K562 (cell line): Measurements from ENCODE around the gene VPS9D1. TPM values are rescaled to one million over a fixed set of nuclear protein-coding genes. Genes with fewer than 3 reads are reported as not detected.

Experiments
- ATAC-seq: fragments of 200-7000 bp; cut with Tn5 transposase; 3 replicates; pipeline ENCODE4 v1.9.1; 2020; ENCODE audit warnings: moderate library complexity
- BruUV-seq: library from RNA; stranded (reverse); fragments of 400-500 nt; replicated peaks from 2 replicates; lab custom pipeline; 2021; lab: Mats Ljungman, UMichigan
- CTCF ChIA-PET: fragments of 300-600 bp; formaldehyde crosslinking; extraction: SDS; loops from one replicate; lab custom pipeline; 2021; ENCODE audit warnings: low intra/inter-chr PET ratio; lab: Yijun Ruan, JAX
- POLR2A ChIA-PET: fragments of 300-600, 350-650 bp; sonication (Branson Sonifier 250); formaldehyde crosslinking; extraction: SDS; loops from one replicate; lab custom pipeline; 2021; ENCODE audit warnings: antibody characterized with exemption, inconsistent platforms; lab: Yijun Ruan, JAX
- DNase-seq, 4 experiments: peaks; one replicate each; pipeline versions ENCODE4 v3.0.0 to v3.0.0-alpha.2; 2011 to 2018; ENCODE audit warnings: low spot score in 3 of 4, mixed read lengths in 3 of 4; ENCODE audit errors: extremely low read depth in 1 of 4
- FAIRE-seq: peaks from 2 replicates; lab custom pipeline; 2011; peaks lifted over from hg19 to GRCh38; lab: Jason Lieb, UNC
- H2AFZ ChIP-seq: 2 replicates; pipeline ENCODE4 v1.6.0; 2011; ENCODE audit warnings: low read depth, low read length, control low read depth, inconsistent platforms
- H3K27ac ChIP-seq: fragments of 200-600 bp; 3 replicates; pipeline ENCODE4 v1.8.0; 2011; ENCODE audit warnings: low read depth, mild to moderate bottlenecking, control low read depth, inconsistent platforms, low read length, moderate library complexity, mixed read lengths; ENCODE audit errors: extremely low read depth
- H3K27me3 ChIP-seq, 2 experiments: fragments of 300-600 bp in 1 of 2; 2 replicates in 1 of 2; 3 replicates in 1 of 2; pipeline versions ENCODE4 v1.6.0 to v1.8.0; 2011; ENCODE audit warnings: inconsistent platforms in 2 of 2, low read length in 2 of 2, mild to moderate bottlenecking in 1 of 2, mixed read lengths in 1 of 2, moderate library complexity in 1 of 2; ENCODE audit not compliant: control insufficient read depth in 2 of 2, insufficient read depth in 2 of 2
- H3K36me3 ChIP-seq: fragments of 300-600 bp; 3 replicates; pipeline ENCODE4 v1.8.0; 2011; ENCODE audit warnings: mild to moderate bottlenecking, low read length, inconsistent platforms; ENCODE audit not compliant: control insufficient read depth, insufficient read depth
- H3K4me1 ChIP-seq, 2 experiments: fragments of 200-600 bp in 1 of 2; replicated peaks in 1 of 2; 2 replicates in 1 of 2; 3 replicates in 1 of 2; pipeline versions ENCODE4 v1.5.1 to v1.8.0; 2011; ENCODE audit warnings: inconsistent platforms in 2 of 2, low read length in 2 of 2, mild to moderate bottlenecking in 1 of 2, mixed read lengths in 1 of 2, moderate library complexity in 1 of 2; ENCODE audit not compliant: control insufficient read depth in 2 of 2, insufficient read depth in 2 of 2
- H3K4me2 ChIP-seq: 2 replicates; pipeline ENCODE4 v1.6.1; 2011; ENCODE audit warnings: low read length, control low read depth, inconsistent platforms, mixed read lengths; ENCODE audit not compliant: insufficient read depth
- H3K4me3 ChIP-seq: fragments of 200-600 bp; sonication (generic), shearing (Covaris generic); 2 replicates; pipeline ENCODE4 v1.5.1; 2016; ENCODE audit warnings: control low read depth, inconsistent platforms
- H3K79me2 ChIP-seq: fragments of 200-600 bp; 3 replicates; pipeline ENCODE4 v1.8.0; 2011; ENCODE audit warnings: low read length, inconsistent platforms; ENCODE audit not compliant: control insufficient read depth, insufficient read depth
- H3K9ac ChIP-seq, 2 experiments: 2 replicates each; pipeline versions ENCODE4 v1.6.0 to v1.6.1; 2011; ENCODE audit warnings: low read depth in 2 of 2, low read length in 2 of 2, control low read depth in 1 of 2, inconsistent platforms in 1 of 2, mild to moderate bottlenecking in 1 of 2, mixed read lengths in 1 of 2; ENCODE audit not compliant: insufficient read depth in 1 of 2
- H3K9me1 ChIP-seq: one replicate; pipeline ENCODE4 v1.6.0; 2011; ENCODE audit warnings: inconsistent platforms, mild to moderate bottlenecking, low read length, moderate library complexity; ENCODE audit not compliant: control insufficient read depth, insufficient read depth
- H3K9me3 ChIP-seq: replicated peaks from 2 replicates; pipeline ENCODE4 v1.5.1; 2011; ENCODE audit warnings: low read depth, low read length, inconsistent platforms; ENCODE audit not compliant: control insufficient read depth, insufficient read depth
- H4K20me1 ChIP-seq: replicated peaks from 2 replicates; pipeline ENCODE4 v1.6.1; 2011; ENCODE audit warnings: low read length, inconsistent platforms, mixed read lengths; ENCODE audit not compliant: control insufficient read depth, insufficient read depth
- ATF3 ChIP-seq, 2 experiments: fragments of 450-650 bp in 1 of 2; sonication (generic) in 1 of 2; formaldehyde crosslinking in 1 of 2; IDR thresholded peaks in 1 of 2; conservative IDR thresholded peaks in 1 of 2; 2 replicates each; pipeline versions ENCODE4 v1.6.1 to v1.8.1; 2016 to 2023; ENCODE audit warnings: mild to moderate bottlenecking in 2 of 2, moderate library complexity in 2 of 2, inconsistent platforms in 1 of 2, missing genetic modification reagents in 1 of 2
- HMG20B ChIP-seq: fragments of 250-450 bp; sonication (Bioruptor Pico); IDR thresholded peaks from 2 replicates; pipeline ENCODE4 v1.5.0; 2021; ENCODE audit warnings: mild to moderate bottlenecking
- SMC3 ChIP-seq: conservative IDR thresholded peaks from 2 replicates; pipeline ENCODE4 v1.6.1; 2011; ENCODE audit warnings: low read depth, low read length, improper control_type of control experiment; ENCODE audit not compliant: insufficient read depth
- YY1 ChIP-seq, 3 experiments: IDR thresholded peaks; 2 replicates each; pipeline ENCODE4 v1.6.1; 2011; ENCODE audit warnings: low read length in 2 of 3, mild to moderate bottlenecking in 2 of 3, moderate library complexity in 2 of 3, borderline replicate concordance in 1 of 3, control low read depth in 1 of 3, low read depth in 1 of 3; ENCODE audit not compliant: insufficient read depth in 3 of 3, insufficient replicate concordance in 2 of 3, control insufficient read depth in 1 of 3, insufficient read length in 1 of 3; ENCODE audit errors: extremely low read depth in 1 of 3
- ZKSCAN8 ChIP-seq: fragments of 200-800 bp; sonication (Bioruptor generic); IDR thresholded peaks from 2 replicates; pipeline ENCODE4 v1.6.1; 2016; ENCODE audit warnings: missing genetic modification characterization, missing compliant biosample characterization
- ZNF512 ChIP-seq: IDR thresholded peaks from 2 replicates; pipeline ENCODE4 v1.6.1; 2016; ENCODE audit warnings: missing genetic modification characterization, missing compliant biosample characterization
- WGBS: fragments of 100-300 bp; shearing (Covaris generic); methylation state at CpG from one replicate; pipeline ENCODE4 v1.1.6; 2016; ENCODE audit warnings: low coverage, mixed read lengths; ENCODE audit not compliant: insufficient coverage; ENCODE audit errors: missing lambda C conversion rate; 5-methylcytosine and 5-hydroxymethylcytosine counted together
- in situ Hi-C: fragments of 300-500 bp; cut with MboI; formaldehyde crosslinking; loops from 4 replicates; pipeline ENCODE4 v1.15.0; 2018; ENCODE audit warnings: inconsistent platforms, mixed read lengths
- intact Hi-C: fragments of 100-400 bp; cut with micrococcal nuclease; formaldehyde crosslinking; loops from 2 replicates; pipeline ENCODE4 v1.14.2; 2022
- polyA plus RNA-seq, 8 experiments: library from polyadenylated mRNA; depleted of rRNA in 4 of 8; stranded (reverse) in 5 of 8; unstranded in 3 of 8; fragments of >200 nt; fragmentation: Nextera tagmentation in 2 of 8; fragmentation: Illumina TruSeq in 1 of 8; extraction: Ambion mirVana in 2 of 8; extraction: Trizol in 1 of 8; gene quantifications; 2 replicates each; pipeline versions ENCODE4 v1.2.1 to v1.2.3, GENCODE V29; 2011 to 2014; ENCODE audit warnings: inconsistent platforms in 1 of 8, missing spikeins in 1 of 8
- total RNA-seq, 7 experiments: library from RNA; depleted of rRNA in 6 of 7; stranded (reverse); fragments of >200 nt in 6 of 7; fragmentation: Illumina TruSeq in 2 of 7; extraction: Trizol in 2 of 7; gene quantifications; 2 replicates each; pipeline versions ENCODE4 v1.2.1 to v1.2.3, GENCODE V29; 2011 to 2021; ENCODE audit warnings: low replicate concordance in 1 of 7
- TF ChIP-seq, protein P1 (sequence below), 2 experiments: fragments of 450-650 bp in 1 of 2; sonication (generic) in 1 of 2; formaldehyde crosslinking in 1 of 2; IDR thresholded peaks; 2 replicates each; pipeline versions ENCODE4 v1.7.1 to v1.9.0; 2016 to 2022; ENCODE audit warnings: inconsistent platforms in 1 of 2, mild to moderate bottlenecking in 1 of 2, missing genetic modification reagents in 1 of 2

VPS9D1 gene
- total and polyA plus RNA-seq, 9 of the 15 experiments (the other 6 are each of a cell fraction or from before 2014, with no cell fraction given), result 0.33 to 3.1 (median 1.1) TPM

DNA sequence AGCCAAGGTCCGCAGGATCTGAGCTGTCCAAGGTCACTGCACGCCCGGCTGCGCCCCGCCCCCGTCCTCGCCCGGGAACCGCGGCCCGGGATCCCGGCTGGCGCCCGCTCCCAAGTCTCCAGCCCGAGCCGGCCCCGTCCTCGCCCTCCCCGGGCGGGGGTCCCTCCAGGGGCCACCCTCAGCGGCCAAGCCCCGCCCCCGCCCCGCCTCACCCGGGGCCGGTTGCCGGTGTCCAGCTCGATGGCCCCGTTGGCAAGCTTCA lies 216 bp downstream of the VPS9D1 start:
- ATAC-seq (peak; percentile 18), DNase-seq (peak in 2 of 4 experiments; percentile 61), FAIRE-seq (no peak)
- WGBS, result 4% methylated on average over 9 of the region's 29 CpGs
- ChIA-PET CTCF (no interaction called here), POLR2A (interaction anchor here (0.6 to 5.7 kb wide), 3 partner anchors 9 to 155 kb away, joined by 3 to 45 read pairs (median 6); no protein-coding TSS in a partner anchor)
- peaks cover 40 to 81% of the 10 kb centered on the region in 2 experiments for H3K4me1 ChIP-seq
- no peaks in the 10 kb centered on the region for H3K27me3 ChIP-seq
- H3K9ac ChIP-seq, result peak overlapping the region; percentile 85 to 93
- peak overlapping the region; percentile 82 for H2AFZ ChIP-seq
- peak overlapping the region; percentile 94 for H3K4me2 ChIP-seq
- peaks cover 36% of the 10 kb centered on the region for H3K79me2 ChIP-seq
- no TSS peak for BruUV-seq
- H3K36me3 ChIP-seq, result peaks cover 57% of the 10 kb centered on the region
- H3K4me3 ChIP-seq, result peak overlapping the region; percentile 98
- H3K27ac ChIP-seq, result peak overlapping the region; percentile 88
- H3K9me3 ChIP-seq, result no peaks in the 10 kb centered on the region
- H3K9me1 ChIP-seq, result peaks cover 11% of the 10 kb centered on the region
- in situ Hi-C loops, result no loop called here
- peaks cover 33% of the 10 kb centered on the region for H4K20me1 ChIP-seq
- intact Hi-C loops, result no loop called here
- TF ChIP-seq ZKSCAN8 (CRISPR knock-in tag) (no peak), YY1 (IDR thresholded peaks at IDR 0.05; ENCODE audit: borderline replicate concordance in 1 of 3, control insufficient read depth in 1 of 3, extremely low read depth in 1 of 3, insufficient read depth in 3 of 3, insufficient read length in 1 of 3, insufficient replicate concordance in 2 of 3, low read depth in 1 of 3, low read length in 2 of 3) (no peak), HMG20B (CRISPR knock-in tag) (no peak), ZNF512 (tag) (no peak), SMC3 (no peak), ATF3 (IDR thresholded peaks at IDR 0.05) (no peak), ATF3 (CRISPR knock-in tag; conservative IDR thresholded peaks at IDR 0.05) (0 out of 2 replicates have a peak, but pooled peaks have one; percentile 19)
- TF ChIP-seq, protein P1, sequence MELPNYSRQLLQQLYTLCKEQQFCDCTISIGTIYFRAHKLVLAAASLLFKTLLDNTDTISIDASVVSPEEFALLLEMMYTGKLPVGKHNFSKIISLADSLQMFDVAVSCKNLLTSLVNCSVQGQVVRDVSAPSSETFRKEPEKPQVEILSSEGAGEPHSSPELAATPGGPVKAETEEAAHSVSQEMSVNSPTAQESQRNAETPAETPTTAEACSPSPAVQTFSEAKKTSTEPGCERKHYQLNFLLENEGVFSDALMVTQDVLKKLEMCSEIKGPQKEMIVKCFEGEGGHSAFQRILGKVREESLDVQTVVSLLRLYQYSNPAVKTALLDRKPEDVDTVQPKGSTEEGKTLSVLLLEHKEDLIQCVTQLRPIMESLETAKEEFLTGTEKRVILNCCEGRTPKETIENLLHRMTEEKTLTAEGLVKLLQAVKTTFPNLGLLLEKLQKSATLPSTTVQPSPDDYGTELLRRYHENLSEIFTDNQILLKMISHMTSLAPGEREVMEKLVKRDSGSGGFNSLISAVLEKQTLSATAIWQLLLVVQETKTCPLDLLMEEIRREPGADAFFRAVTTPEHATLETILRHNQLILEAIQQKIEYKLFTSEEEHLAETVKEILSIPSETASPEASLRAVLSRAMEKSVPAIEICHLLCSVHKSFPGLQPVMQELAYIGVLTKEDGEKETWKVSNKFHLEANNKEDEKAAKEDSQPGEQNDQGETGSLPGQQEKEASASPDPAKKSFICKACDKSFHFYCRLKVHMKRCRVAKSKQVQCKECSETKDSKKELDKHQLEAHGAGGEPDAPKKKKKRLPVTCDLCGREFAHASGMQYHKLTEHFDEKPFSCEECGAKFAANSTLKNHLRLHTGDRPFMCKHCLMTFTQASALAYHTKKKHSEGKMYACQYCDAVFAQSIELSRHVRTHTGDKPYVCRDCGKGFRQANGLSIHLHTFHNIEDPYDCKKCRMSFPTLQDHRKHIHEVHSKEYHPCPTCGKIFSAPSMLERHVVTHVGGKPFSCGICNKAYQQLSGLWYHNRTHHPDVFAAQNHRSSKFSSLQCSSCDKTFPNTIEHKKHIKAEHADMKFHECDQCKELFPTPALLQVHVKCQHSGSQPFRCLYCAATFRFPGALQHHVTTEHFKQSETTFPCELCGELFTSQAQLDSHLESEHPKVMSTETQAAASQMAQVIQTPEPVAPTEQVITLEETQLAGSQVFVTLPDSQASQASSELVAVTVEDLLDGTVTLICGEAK (IDR thresholded peaks at IDR 0.05), result no peak
- TF ChIP-seq, protein P1 (CRISPR knock-in tag; IDR thresholded peaks at IDR 0.05), result no peak
